ENCODE measurements around the gene ACTN4.
"Not testable (repeated sequence)": the region's sequence is repeated elsewhere in the genome, so short reads cannot be mapped to it uniquely, and the experiment has no call there.

Gene ACTN4

GRCh38 chr19:38647368-38647965, at the start of gene ACTN4:
TSS of gene ACTN4 (plus strand) at chr19:38647649. CDS start at chr19:38647746, 97 bp downstream.
- DNase-seq: peak; percentile 61

GRCh38 chr19:38599722-38600121, 47.7 kb upstream of the ACTN4 start:
- DNase-seq: no peak

- DNase-seq: not testable (repeated sequence)
These were observed 44.6 kb upstream of the ACTN4 start for GRCh38 chr19:38602856-38603255.

GRCh38 chr19:38606131-38606530, 41.3 kb upstream of the ACTN4 start:
- no peak for DNase-seq

- no peak for DNase-seq
These were observed 33.2 kb upstream of the ACTN4 start for GRCh38 chr19:38614289-38614688.

GRCh38 chr19:38615007-38615581, 32.4 kb upstream of the ACTN4 start:
- DNase-seq: no peak

- DNase-seq: no peak
These were observed 31.2 kb upstream of the ACTN4 start for GRCh38 chr19:38616265-38616664.

GRCh38 chr19:38617283-38617763, 30.1 kb upstream of the ACTN4 start:
- DNase-seq: no peak

- DNase-seq: no peak
These were observed 29.5 kb upstream of the ACTN4 start, which contains the start of gene MAP4K1 for GRCh38 chr19:38617764-38618589. TSS of gene MAP4K1 (minus strand) at chr19:38617953. CDS start at chr19:38617895, 58 bp downstream.

- DNase-seq: peak; percentile 96
These were observed 28.7 kb upstream of the ACTN4 start, which contains the start of gene EIF3K for GRCh38 chr19:38618590-38619360. TSS of gene EIF3K (plus strand) at chr19:38619188. CDS start at chr19:38619269, 81 bp downstream.

GRCh38 chr19:38619361-38620174, 27.9 kb upstream of the ACTN4 start:
- DNase-seq: no peak

- DNase-seq: no peak
These were observed 22.6 kb upstream of the ACTN4 start for GRCh38 chr19:38624822-38625221.

GRCh38 chr19:38626401-38626800, 21.0 kb upstream of the ACTN4 start:
- no peak for DNase-seq

- DNase-seq: no peak
These were observed 17.9 kb upstream of the ACTN4 start for GRCh38 chr19:38629568-38629967.

GRCh38 chr19:38631301-38631700, 16.1 kb upstream of the ACTN4 start:
- DNase-seq: not testable (repeated sequence)

- DNase-seq: peak; percentile 69
These were observed 15.5 kb upstream of the ACTN4 start for GRCh38 chr19:38631811-38632475.

- no peak for DNase-seq
These were observed 14.8 kb upstream of the ACTN4 start for GRCh38 chr19:38632476-38633213.

- peak; percentile 16 for DNase-seq
These were observed 12.5 kb upstream of the ACTN4 start for GRCh38 chr19:38634757-38635482.

- no peak for DNase-seq
These were observed 11.7 kb upstream of the ACTN4 start for GRCh38 chr19:38635483-38636399.
